Panc1 (cell line): ENCODE results near the gene KRT7. TPM values are rescaled to one million over a fixed set of nuclear protein-coding genes. Genes with fewer than 3 reads are reported as not detected.

Experiments used
- ATAC-seq: fragments of 200-7000 bp; cut with Tn5 transposase; 2 replicates; pipeline ENCODE4 v1.9.1; 2020; ENCODE audit warnings: mild to moderate bottlenecking, moderate library complexity
- BruUV-seq: library from RNA; stranded (reverse); fragments of 400-500 nt; replicated peaks from 2 replicates; lab custom pipeline; 2021; lab: Mats Ljungman, UMichigan
- CTCF ChIA-PET: fragments of 300-600 bp; sonication (Branson Sonifier 250); formaldehyde crosslinking; loops from one replicate; lab custom pipeline; 2022; ENCODE audit warnings: antibody characterized with exemption; lab: Charles Lee
- POLR2A ChIA-PET: fragments of 300-600 bp; sonication (Branson Sonifier 250); formaldehyde crosslinking; loops from one replicate; lab custom pipeline; 2022; ENCODE audit warnings: antibody characterized with exemption; lab: Charles Lee
- DNase-seq: peaks from one replicate; pipeline ENCODE4 v3.0.0-alpha.2; 2010; ENCODE audit warnings: low read depth, low spot score
- H3K27ac ChIP-seq: 2 replicates; pipeline ENCODE4 v1.5.1; 2011; ENCODE audit warnings: mild to moderate bottlenecking, low read length, inconsistent platforms
- H3K27me3 ChIP-seq: fragments of 200-500 bp; sonication (Bioruptor generic); 2 replicates; pipeline ENCODE4 v1.6.0; 2014; ENCODE audit warnings: low read length, inconsistent platforms; ENCODE audit not compliant: control insufficient read depth, insufficient read depth
- H3K36me3 ChIP-seq: fragments of 200-500 bp; sonication (Bioruptor generic); 2 replicates; pipeline ENCODE4 v1.5.1; 2014; ENCODE audit warnings: inconsistent platforms, mild to moderate bottlenecking, low read length, moderate library complexity; ENCODE audit not compliant: control insufficient read depth, insufficient read depth
- H3K4me1 ChIP-seq: 2 replicates; pipeline ENCODE4 v1.5.1; 2011; ENCODE audit warnings: inconsistent platforms, mild to moderate bottlenecking, low read length, moderate library complexity; ENCODE audit not compliant: control insufficient read depth, insufficient read depth
- H3K4me3 ChIP-seq, 2 experiments: 2 replicates each; pipeline ENCODE4 v1.5.1; 2011 to 2012; ENCODE audit warnings: low read depth in 2 of 2, low read length in 2 of 2, mild to moderate bottlenecking in 2 of 2, inconsistent platforms in 1 of 2, moderate library complexity in 1 of 2
- H3K9me3 ChIP-seq: fragments of 200-500 bp; sonication (Bioruptor generic); 2 replicates; pipeline ENCODE4 v1.5.1; 2014; ENCODE audit warnings: low read depth, mild to moderate bottlenecking, inconsistent platforms, low read length, moderate library complexity; ENCODE audit not compliant: control insufficient read depth, insufficient read depth
- POLR2AphosphoS5 ChIP-seq: IDR thresholded peaks from 2 replicates; pipeline ENCODE4 v1.6.1; 2012; ENCODE audit warnings: mild to moderate bottlenecking, low read depth, low read length, moderate library complexity
- SIN3A ChIP-seq: IDR thresholded peaks from 2 replicates; pipeline ENCODE4 v1.6.1; 2012; ENCODE audit warnings: low read depth, mild to moderate bottlenecking, low read length, moderate library complexity, borderline replicate concordance; ENCODE audit not compliant: insufficient read depth
- TCF7L2 ChIP-seq: IDR thresholded peaks from 2 replicates; pipeline ENCODE4 v1.6.1; 2011; ENCODE audit warnings: mild to moderate bottlenecking, low read depth, low read length, inconsistent platforms
- in situ Hi-C: cut with HindIII; loops from 2 replicates; pipeline ENCODE4 v1.10.0; 2016; ENCODE audit warnings: low sequenced_read_pairs, low pct_unique_long_range_greater_than_20kb
- intact Hi-C: fragments of 100-400 bp; cut with micrococcal nuclease; formaldehyde crosslinking; loops from one replicate; pipeline ENCODE4 v1.10.0; 2022; ENCODE audit not compliant: unreplicated experiment
- total RNA-seq: library from RNA; stranded (reverse); gene quantifications from one replicate; pipeline ENCODE4 v1.2.1, GENCODE V29; 2021; ENCODE audit not compliant: unreplicated experiment
- TF ChIP-seq, protein P1 (sequence below): fragments of 450-650 bp; IDR thresholded peaks from 2 replicates; pipeline ENCODE4 v1.5.1; 2017; ENCODE audit warnings: mild to moderate bottlenecking
- TF ChIP-seq, protein P2 (sequence below), 2 experiments: IDR thresholded peaks; 2 replicates each; pipeline ENCODE4 v1.6.1; 2011 to 2012; ENCODE audit warnings: low read depth in 2 of 2, control low read depth in 1 of 2, low read length in 1 of 2, mild to moderate bottlenecking in 1 of 2, moderate library complexity in 1 of 2; ENCODE audit not compliant: insufficient read depth in 1 of 2

KRT7 gene
- total RNA-seq, 1 experiment from 2014 or later, result 16.8 TPM

DNA sequence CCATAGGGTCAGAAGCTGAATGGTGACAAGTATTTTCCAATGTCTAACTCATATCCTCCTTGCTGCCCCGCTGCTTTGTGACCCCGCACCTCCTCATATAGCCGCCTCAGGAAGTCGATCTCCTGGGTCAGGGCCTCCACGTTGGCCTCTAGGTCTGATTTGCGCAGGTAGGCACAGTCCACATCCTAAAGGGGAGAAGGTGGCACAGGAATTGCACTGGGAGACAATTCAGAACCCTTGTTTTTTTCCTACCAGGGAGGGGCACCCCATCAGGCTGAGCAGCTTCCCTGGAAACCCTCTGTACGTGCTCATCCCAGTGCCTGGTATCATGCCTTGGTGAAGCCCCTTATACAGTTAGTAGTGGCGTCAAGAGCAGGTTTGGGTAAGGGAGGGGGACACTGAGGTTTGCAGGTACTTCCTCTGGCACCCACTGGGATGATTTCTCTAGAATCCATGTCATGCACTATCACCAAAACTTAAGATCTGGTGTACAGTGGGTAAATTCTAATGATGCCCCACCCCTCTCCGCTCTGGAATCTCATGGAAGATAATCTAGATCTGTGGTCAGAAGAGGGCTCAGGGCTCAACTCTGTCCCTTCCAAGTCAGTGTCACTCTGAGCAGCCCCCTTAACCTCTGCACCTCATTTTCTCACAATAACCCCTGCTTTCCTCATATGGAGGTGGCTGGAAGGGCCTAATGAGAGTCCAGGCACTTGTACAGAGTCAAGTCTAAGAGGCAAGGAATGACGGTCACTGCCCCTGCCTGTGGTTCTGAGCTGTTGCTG lies 21.3 kb downstream of the KRT7 start:
- no TSS peak for BruUV-seq
- DNase-seq (no peak), ATAC-seq (no peak)
- intact Hi-C loops, result no loop called here
- TF ChIP-seq POLR2AphosphoS5, result no peak
- TF ChIP-seq, protein P1, sequence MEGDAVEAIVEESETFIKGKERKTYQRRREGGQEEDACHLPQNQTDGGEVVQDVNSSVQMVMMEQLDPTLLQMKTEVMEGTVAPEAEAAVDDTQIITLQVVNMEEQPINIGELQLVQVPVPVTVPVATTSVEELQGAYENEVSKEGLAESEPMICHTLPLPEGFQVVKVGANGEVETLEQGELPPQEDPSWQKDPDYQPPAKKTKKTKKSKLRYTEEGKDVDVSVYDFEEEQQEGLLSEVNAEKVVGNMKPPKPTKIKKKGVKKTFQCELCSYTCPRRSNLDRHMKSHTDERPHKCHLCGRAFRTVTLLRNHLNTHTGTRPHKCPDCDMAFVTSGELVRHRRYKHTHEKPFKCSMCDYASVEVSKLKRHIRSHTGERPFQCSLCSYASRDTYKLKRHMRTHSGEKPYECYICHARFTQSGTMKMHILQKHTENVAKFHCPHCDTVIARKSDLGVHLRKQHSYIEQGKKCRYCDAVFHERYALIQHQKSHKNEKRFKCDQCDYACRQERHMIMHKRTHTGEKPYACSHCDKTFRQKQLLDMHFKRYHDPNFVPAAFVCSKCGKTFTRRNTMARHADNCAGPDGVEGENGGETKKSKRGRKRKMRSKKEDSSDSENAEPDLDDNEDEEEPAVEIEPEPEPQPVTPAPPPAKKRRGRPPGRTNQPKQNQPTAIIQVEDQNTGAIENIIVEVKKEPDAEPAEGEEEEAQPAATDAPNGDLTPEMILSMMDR, result no peak
- no peak for TF ChIP-seq TCF7L2
- TF ChIP-seq, protein P2, sequence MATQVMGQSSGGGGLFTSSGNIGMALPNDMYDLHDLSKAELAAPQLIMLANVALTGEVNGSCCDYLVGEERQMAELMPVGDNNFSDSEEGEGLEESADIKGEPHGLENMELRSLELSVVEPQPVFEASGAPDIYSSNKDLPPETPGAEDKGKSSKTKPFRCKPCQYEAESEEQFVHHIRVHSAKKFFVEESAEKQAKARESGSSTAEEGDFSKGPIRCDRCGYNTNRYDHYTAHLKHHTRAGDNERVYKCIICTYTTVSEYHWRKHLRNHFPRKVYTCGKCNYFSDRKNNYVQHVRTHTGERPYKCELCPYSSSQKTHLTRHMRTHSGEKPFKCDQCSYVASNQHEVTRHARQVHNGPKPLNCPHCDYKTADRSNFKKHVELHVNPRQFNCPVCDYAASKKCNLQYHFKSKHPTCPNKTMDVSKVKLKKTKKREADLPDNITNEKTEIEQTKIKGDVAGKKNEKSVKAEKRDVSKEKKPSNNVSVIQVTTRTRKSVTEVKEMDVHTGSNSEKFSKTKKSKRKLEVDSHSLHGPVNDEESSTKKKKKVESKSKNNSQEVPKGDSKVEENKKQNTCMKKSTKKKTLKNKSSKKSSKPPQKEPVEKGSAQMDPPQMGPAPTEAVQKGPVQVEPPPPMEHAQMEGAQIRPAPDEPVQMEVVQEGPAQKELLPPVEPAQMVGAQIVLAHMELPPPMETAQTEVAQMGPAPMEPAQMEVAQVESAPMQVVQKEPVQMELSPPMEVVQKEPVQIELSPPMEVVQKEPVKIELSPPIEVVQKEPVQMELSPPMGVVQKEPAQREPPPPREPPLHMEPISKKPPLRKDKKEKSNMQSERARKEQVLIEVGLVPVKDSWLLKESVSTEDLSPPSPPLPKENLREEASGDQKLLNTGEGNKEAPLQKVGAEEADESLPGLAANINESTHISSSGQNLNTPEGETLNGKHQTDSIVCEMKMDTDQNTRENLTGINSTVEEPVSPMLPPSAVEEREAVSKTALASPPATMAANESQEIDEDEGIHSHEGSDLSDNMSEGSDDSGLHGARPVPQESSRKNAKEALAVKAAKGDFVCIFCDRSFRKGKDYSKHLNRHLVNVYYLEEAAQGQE (IDR thresholded peaks at IDR 0.05; ENCODE audit: insufficient read depth in 1 of 2, low read depth in 2 of 2, low read length in 1 of 2), result no peak
- no peak for TF ChIP-seq SIN3A
- H3K27ac ChIP-seq, result peak overlapping the region; percentile 59
- ChIA-PET POLR2A (no interaction called here), CTCF (no interaction called here)
- H3K36me3 ChIP-seq, result no peaks in the 10 kb centered on the region
- H3K4me3 ChIP-seq, result no peak overlapping the region
- in situ Hi-C loops, result no loop called here
- H3K4me1 ChIP-seq, result peaks cover 6% of the 10 kb centered on the region
- no peaks in the 10 kb centered on the region for H3K27me3 ChIP-seq
- H3K9me3 ChIP-seq, result no peaks in the 10 kb centered on the region

DNA sequence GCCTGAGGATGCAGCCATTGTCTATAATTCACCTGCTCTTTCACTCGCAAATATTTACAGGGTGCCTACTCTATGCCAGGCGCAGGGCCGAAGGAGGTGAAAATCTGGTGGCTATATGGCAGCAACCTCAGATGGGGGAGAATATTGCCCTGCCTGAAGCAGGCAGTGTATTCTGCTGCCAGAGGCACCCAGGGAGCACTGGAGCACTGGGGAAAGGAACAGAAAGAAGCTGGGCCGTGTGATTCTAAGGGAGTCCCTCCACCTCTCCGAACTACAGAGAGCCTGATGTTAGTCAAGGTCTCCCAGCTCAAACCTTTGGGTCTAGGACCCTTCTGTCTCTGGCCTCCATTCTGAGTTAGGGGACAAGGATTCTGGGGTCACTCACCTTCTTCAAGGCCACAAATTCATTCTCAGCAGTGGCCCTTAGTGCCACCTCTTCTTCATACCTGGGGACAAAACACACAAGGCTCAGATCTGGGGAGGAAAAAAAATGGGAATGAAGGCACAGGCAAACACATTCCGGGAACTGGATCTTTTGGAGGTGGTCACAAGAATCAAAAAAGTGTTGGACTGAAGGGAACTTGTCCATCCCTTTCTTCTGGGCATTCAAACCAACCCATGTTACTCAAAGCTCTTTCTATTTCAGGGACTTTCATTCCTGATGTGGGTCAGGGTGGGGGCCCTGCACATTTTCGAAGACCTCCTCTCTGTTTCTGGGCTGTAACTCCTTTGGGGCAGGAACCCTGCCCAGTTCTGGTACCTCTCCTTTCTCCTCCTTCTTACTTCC lies 22.1 kb downstream of the KRT7 start:
- intact Hi-C loops, result no loop called here
- ChIA-PET POLR2A (no interaction called here), CTCF (interaction anchor here (1.4 kb wide), 1 partner anchor 24 kb away, joined by 5 read pairs; no protein-coding TSS in a partner anchor)
- DNase-seq, result no peak
- H3K36me3 ChIP-seq, result no peaks in the 10 kb centered on the region
- TF ChIP-seq, protein P1, result no peak
- TF ChIP-seq, protein P2 (IDR thresholded peaks at IDR 0.05; ENCODE audit: insufficient read depth in 1 of 2, low read depth in 2 of 2, low read length in 1 of 2), result no peak
- TF ChIP-seq SIN3A, result no peak
- TF ChIP-seq POLR2AphosphoS5, result no peak
- no peak for TF ChIP-seq TCF7L2
- H3K9me3 ChIP-seq, result no peaks in the 10 kb centered on the region
- in situ Hi-C loops, result no loop called here
- H3K4me1 ChIP-seq, result peaks cover 5% of the 10 kb centered on the region
- H3K27me3 ChIP-seq, result no peaks in the 10 kb centered on the region
- BruUV-seq, result no TSS peak
- no peak overlapping the region for H3K4me3 ChIP-seq
- H3K27ac ChIP-seq, result peak overlapping the region; percentile 59
- no peak for ATAC-seq
